HEK293 (cell line): ENCODE data around the gene GTF3C1.
A peak's percentile ranks its signal among the peaks of the same experiment; 100 is the strongest.

Experiments used
- CTCF ChIA-PET: fragments of 350-600 bp; formaldehyde crosslinking; extraction: SDS; loops from one replicate; lab custom pipeline; 2021; ENCODE audit warnings: antibody characterized with exemption; lab: Yijun Ruan, JAX
- POLR2A ChIA-PET: fragments of 300-600 bp; formaldehyde crosslinking; extraction: SDS; loops from one replicate; lab custom pipeline; 2020; ENCODE audit warnings: antibody characterized with exemption, inconsistent platforms; lab: Yijun Ruan, JAX
- H3K27ac ChIP-seq: fragments of 200-500 bp; sonication (Bioruptor generic); 2 replicates; pipeline ENCODE4 v1.5.1; 2014; ENCODE audit warnings: low read depth, low read length, control low read depth, inconsistent platforms; ENCODE audit errors: extremely low read depth
- H3K36me3 ChIP-seq, 2 experiments: fragments of 200-500 bp in 1 of 2; sonication (Bioruptor generic) in 1 of 2; 1 replicate in 1 of 2; 2 replicates in 1 of 2; pipeline ENCODE4 v1.5.1; 2014 to 2017; ENCODE audit warnings: inconsistent platforms in 2 of 2, low read length in 2 of 2; ENCODE audit not compliant: control insufficient read depth in 2 of 2, insufficient read depth in 1 of 2
- H3K4me1 ChIP-seq: fragments of 200-500 bp; sonication (Bioruptor generic); 2 replicates; pipeline ENCODE4 v1.5.1; 2014; ENCODE audit warnings: mild to moderate bottlenecking, low read length, inconsistent platforms; ENCODE audit not compliant: control insufficient read depth, insufficient read depth
- H3K4me3 ChIP-seq: 2 replicates; pipeline ENCODE4 v1.5.1; 2011; ENCODE audit warnings: low read depth, mild to moderate bottlenecking, control low read depth, low read length, moderate library complexity
- H3K9me3 ChIP-seq: fragments of 200-500 bp; sonication (Bioruptor generic); 2 replicates; pipeline ENCODE4 v1.5.1; 2014; ENCODE audit warnings: low read depth, low read length, inconsistent platforms; ENCODE audit not compliant: control insufficient read depth, insufficient read depth
- EGR2 ChIP-seq: fragments of 450-650 bp; formaldehyde crosslinking; IDR thresholded peaks from 2 replicates; pipeline ENCODE4 v1.5.1; 2016; ENCODE audit warnings: low read depth, missing biosample characterization, missing genetic modification characterization
- HOXC10 ChIP-seq: sonication (generic); formaldehyde crosslinking; IDR thresholded peaks from 2 replicates; pipeline ENCODE4 v1.8.1; 2023; ENCODE audit warnings: mild to moderate bottlenecking, missing genetic modification reagents
- KLF9 ChIP-seq: fragments of 450-650 bp; formaldehyde crosslinking; IDR thresholded peaks from 2 replicates; pipeline ENCODE4 v1.5.1; 2016; ENCODE audit warnings: missing biosample characterization, missing genetic modification characterization, low read depth
- PBX3 ChIP-seq: sonication (generic); formaldehyde crosslinking; IDR thresholded peaks from 2 replicates; pipeline ENCODE4 v1.8.1; 2022; ENCODE audit warnings: mild to moderate bottlenecking, moderate library complexity, missing genetic modification reagents
- SCRT1 ChIP-seq: fragments of 450-650 bp; formaldehyde crosslinking; IDR thresholded peaks from 2 replicates; pipeline ENCODE4 v1.5.1; 2016; ENCODE audit warnings: missing biosample characterization, missing genetic modification characterization, borderline replicate concordance
- SETDB1 ChIP-seq: IDR thresholded peaks from one replicate; pipeline ENCODE4 v1.6.1; 2017; ENCODE audit warnings: mild to moderate bottlenecking, low read length, moderate library complexity, mixed read lengths; ENCODE audit not compliant: insufficient read length
- ZNF148 ChIP-seq: fragments of 450-650 bp; formaldehyde crosslinking; IDR thresholded peaks from 2 replicates; pipeline ENCODE4 v1.5.0; 2017; ENCODE audit warnings: missing biosample characterization, missing genetic modification characterization, borderline replicate concordance
- ZNF184 ChIP-seq: fragments of 450-650 bp; IDR thresholded peaks from 2 replicates; pipeline ENCODE4 v1.5.1; 2018; ENCODE audit warnings: missing biosample characterization, mild to moderate bottlenecking, missing genetic modification characterization
- ZNF221 ChIP-seq: fragments of 450-650 bp; formaldehyde crosslinking; IDR thresholded peaks from 2 replicates; pipeline ENCODE4 v1.5.1; 2017; ENCODE audit warnings: missing biosample characterization, missing genetic modification characterization, borderline replicate concordance
- ZNF280C ChIP-seq: fragments of 450-650 bp; formaldehyde crosslinking; IDR thresholded peaks from 2 replicates; pipeline ENCODE4 v1.5.1; 2016; ENCODE audit warnings: missing biosample characterization, missing genetic modification characterization
- ZNF398 ChIP-seq: fragments of 450-650 bp; formaldehyde crosslinking; IDR thresholded peaks from 2 replicates; pipeline ENCODE4 v1.5.1; 2017; ENCODE audit warnings: missing biosample characterization, missing genetic modification characterization
- ZNF510 ChIP-seq: fragments of 450-650 bp; formaldehyde crosslinking; IDR thresholded peaks from 2 replicates; pipeline ENCODE4 v1.5.1; 2018; ENCODE audit warnings: mild to moderate bottlenecking, missing genetic modification characterization, missing biosample characterization; ENCODE audit not compliant: insufficient replicate concordance
- ZNF558 ChIP-seq: fragments of 450-650 bp; formaldehyde crosslinking; IDR thresholded peaks from 2 replicates; pipeline ENCODE4 v1.5.1; 2016; ENCODE audit warnings: missing biosample characterization, missing genetic modification characterization
- ZNF654 ChIP-seq: fragments of 450-650 bp; formaldehyde crosslinking; IDR thresholded peaks from 2 replicates; pipeline ENCODE4 v1.5.1; 2016; ENCODE audit warnings: low read depth, missing biosample characterization, missing genetic modification characterization
- ZSCAN30 ChIP-seq: fragments of 450-650 bp; IDR thresholded peaks from 2 replicates; pipeline ENCODE4 v1.5.1; 2018; ENCODE audit warnings: missing biosample characterization, mild to moderate bottlenecking, missing genetic modification characterization, moderate library complexity

The GTF3C1 gene

GRCh38 chr16:27424772-27425498 is 124.8 kb downstream of the GTF3C1 start (continued):
- TF ChIP-seq PBX3 (CRISPR knock-in tag) (no peak), HOXC10 (CRISPR knock-in tag) (no peak), ZNF398 (tag by site-specific recombination) (no peak), ZNF148 (no peak), SCRT1 (tag by site-specific recombination) (no peak), ZNF280C (tag by site-specific recombination) (no peak), ZNF510 (tag by site-specific recombination) (no peak), ZSCAN30 (no peak), ZNF221 (no peak)
- TF ChIP-seq, all 188 proteins: peak for 0

- ChIA-PET POLR2A (no interaction called here), CTCF (interaction anchor here (0.7 to 0.8 kb wide), 2 partner anchors 39 to 178 kb away, joined by 3 to 6 read pairs; no protein-coding TSS in a partner anchor)
- H3K4me3 ChIP-seq = no peak overlapping the region
- H3K27ac ChIP-seq = no peak overlapping the region
- TF ChIP-seq ZNF654 (tag by site-specific recombination) = no peak
- no peak for TF ChIP-seq KLF9 (tag by site-specific recombination)
- TF ChIP-seq ZNF558 (tag by site-specific recombination) = peak; percentile 62; the same call in 1 of the 2 replicates
- TF ChIP-seq SETDB1 = peak; percentile 93
- no peak for TF ChIP-seq EGR2 (tag by site-specific recombination)
- 0 out of 2 replicates have a peak, but pooled peaks have one; percentile 20 for TF ChIP-seq ZNF184
- TF ChIP-seq ZNF398 (tag by site-specific recombination) = no peak
- no peaks in the 10 kb centered on the region for H3K4me1 ChIP-seq
- H3K9me3 ChIP-seq = no peaks in the 10 kb centered on the region
- H3K36me3 ChIP-seq = no peaks in the 10 kb centered on the region
Observed at GRCh38 chr16:27421961-27422740, 127.6 kb downstream of the GTF3C1 start.
